HG03280 (cell line): Measurements from ENCODE around the gene FN3K.

ENCODE experiments used
- ATAC-seq: cut with Tn5 transposase; IDR thresholded peaks from one replicate; pipeline ENCODE4 v1.9.1; 2021; ENCODE audit warnings: mild to moderate bottlenecking, moderate library complexity; ENCODE audit not compliant: unreplicated experiment

Gene FN3K

DNA sequence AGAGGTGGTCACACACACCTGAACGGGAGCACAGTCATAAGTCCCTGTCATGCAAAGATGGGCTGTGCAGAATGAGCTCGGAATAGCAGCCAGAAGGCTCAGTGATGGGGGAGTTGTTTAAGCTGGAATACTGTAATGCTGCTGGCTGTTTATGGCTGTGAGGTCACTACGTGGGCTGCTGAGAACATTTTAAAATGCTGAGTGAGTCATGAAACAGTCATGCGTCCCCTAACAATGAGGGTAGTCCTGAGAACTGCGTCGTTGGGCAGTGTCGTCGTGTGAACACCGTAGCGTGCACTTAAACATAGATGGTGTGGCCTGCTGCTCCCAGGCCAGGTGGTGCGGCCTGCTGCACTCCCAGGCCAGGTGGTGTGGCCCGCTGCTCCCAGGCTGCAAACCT is 56.1 kb downstream of the FN3K start:
- ATAC-seq: no peak

GRCh38 chr17:82793974-82794630 is 58.7 kb downstream of the FN3K start:
- ATAC-seq: no peak

- no peak for ATAC-seq
Observed at GRCh38 chr17:82794781-82795482, 59.5 kb downstream of the FN3K start.

GRCh38 chr17:82795615-82796014 is 60.2 kb downstream of the FN3K start:
- ATAC-seq: no peak

GRCh38 chr17:82797061-82797460 is 61.6 kb downstream of the FN3K start:
- no peak for ATAC-seq

- no peak for ATAC-seq
Observed at GRCh38 chr17:82798752-82799151, 63.3 kb downstream of the FN3K start.

DNA sequence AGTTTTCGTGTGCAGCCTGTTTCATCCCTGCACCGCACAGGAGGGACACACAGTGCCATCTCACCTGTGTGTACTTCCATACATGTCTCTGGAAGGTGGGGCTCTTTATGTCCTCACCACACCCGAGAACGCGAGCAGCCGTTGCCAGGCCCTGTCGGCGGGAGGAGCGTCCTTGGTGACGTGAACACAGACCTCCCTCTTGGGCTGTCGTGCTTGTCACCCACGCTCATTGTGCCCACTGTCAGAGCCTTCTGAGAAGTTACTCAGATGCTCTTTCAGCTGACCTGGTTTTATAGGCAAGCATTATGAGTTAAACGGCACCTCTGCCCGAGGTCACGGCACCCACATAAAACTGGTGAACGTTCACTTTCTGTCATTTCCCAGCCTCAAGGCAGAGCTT is 64.2 kb downstream of the FN3K start:
- ATAC-seq: no peak
